Stomach (tissue), 9 donors: Measurements from ENCODE around the gene CRYBA1. TPM values are rescaled to one million over a fixed set of nuclear protein-coding genes. Genes with fewer than 3 reads are reported as not detected.

Experiments
- DNase-seq, 2 donors: peaks; one replicate each; pipeline versions ENCODE4 v3.0.0 to v3.0.0-alpha.2; 2013 to 2019
- H3K27ac ChIP-seq, 5 donors: fragments of 200-600 bp in 4 of 5; sonication (generic) in 4 of 5; one replicate each; pipeline ENCODE4 v1.5.1; 2013 to 2019; ENCODE audit warnings: mild to moderate bottlenecking in 1 of 5, moderate library complexity in 1 of 5
- H3K27me3 ChIP-seq, 3 donors: fragments of 200-600 bp; sonication (generic); one replicate each; pipeline ENCODE4 v1.5.1; 2017 to 2019; ENCODE audit warnings: mixed run types in 1 of 3
- H3K36me3 ChIP-seq, 4 donors: fragments of 200-600 bp; sonication (generic); 1 replicate in 3 of 4; 2 replicates in 1 of 4; pipeline ENCODE4 v1.5.1; 2016 to 2019
- H3K4me1 ChIP-seq, 4 donors: fragments of 200-600 bp; sonication (generic); one replicate each; pipeline ENCODE4 v1.5.1; 2016 to 2019
- H3K4me3 ChIP-seq, 4 donors: fragments of 200-600 bp; sonication (generic) in 3 of 4; one replicate each; pipeline ENCODE4 v1.5.1; 2016 to 2019; ENCODE audit warnings: mild to moderate bottlenecking in 1 of 4
- H3K9me3 ChIP-seq, 4 donors: fragments of 200-600 bp; sonication (generic); one replicate each; pipeline ENCODE4 v1.5.1; 2016 to 2019
- CTCF ChIP-seq, 7 experiments: fragments of 450-650 bp in 4 of 7; fragments of 200-600 bp in 3 of 7; sonication (generic) in 3 of 7; IDR thresholded peaks; one replicate each; pipeline ENCODE4 v1.5.1; 2016 to 2019; ENCODE audit warnings: antibody characterized with exemption in 7 of 7, control low read depth in 2 of 7, mild to moderate bottlenecking in 1 of 7
- EP300 ChIP-seq: sonication (generic); formaldehyde crosslinking; IDR thresholded peaks from one replicate; pipeline ENCODE4 v1.6.1; 2017; ENCODE audit warnings: antibody characterized with exemption
- POLR2A ChIP-seq, 4 donors: fragments of 450-650 bp; IDR thresholded peaks; one replicate each; pipeline ENCODE4 v1.6.1; 2016; ENCODE audit warnings: antibody characterized with exemption in 4 of 4, control low read depth in 2 of 4, mild to moderate bottlenecking in 1 of 4, moderate library complexity in 1 of 4
- POLR2AphosphoS5 ChIP-seq, 3 donors: sonication (generic); formaldehyde crosslinking; IDR thresholded peaks; one replicate each; pipeline ENCODE4 v1.6.1; 2016; ENCODE audit warnings: antibody characterized with exemption in 3 of 3
- WGBS, 5 donors: extraction: QIAGEN DNeasy Blood & Tissue Kit in 3 of 5; methylation state at CpG; one replicate each; pipeline versions ENCODE4 v1.1.5 to v1.1.7; 2013 to 2018; 5-methylcytosine and 5-hydroxymethylcytosine counted together
- intact Hi-C: fragments of 100-400 bp; cut with DNase I; formaldehyde crosslinking; loops from one replicate; pipeline ENCODE4 v1.15.1; 2023; ENCODE audit warnings: low total_unique reads
- polyA plus RNA-seq, 3 donors: library from polyadenylated mRNA; stranded (reverse); fragments of 200-250 nt; gene quantifications; one replicate each; pipeline ENCODE4 v1.2.3, GENCODE V29; 2013
- total RNA-seq, 5 donors: library from RNA; depleted of rRNA; stranded (reverse); fragments of >200 nt; gene quantifications; one replicate each; pipeline versions ENCODE4 v1.1.0 to v1.2.3, GENCODE V29; 2014 to 2016
- donor health status: healthy with polysubstance abuse.
- donor health status: Bipolar disorder and iron deficiency.
- donor health status: healthy.

CRYBA1 gene
- total and polyA plus RNA-seq, 8 donors, result not detected

DNA sequence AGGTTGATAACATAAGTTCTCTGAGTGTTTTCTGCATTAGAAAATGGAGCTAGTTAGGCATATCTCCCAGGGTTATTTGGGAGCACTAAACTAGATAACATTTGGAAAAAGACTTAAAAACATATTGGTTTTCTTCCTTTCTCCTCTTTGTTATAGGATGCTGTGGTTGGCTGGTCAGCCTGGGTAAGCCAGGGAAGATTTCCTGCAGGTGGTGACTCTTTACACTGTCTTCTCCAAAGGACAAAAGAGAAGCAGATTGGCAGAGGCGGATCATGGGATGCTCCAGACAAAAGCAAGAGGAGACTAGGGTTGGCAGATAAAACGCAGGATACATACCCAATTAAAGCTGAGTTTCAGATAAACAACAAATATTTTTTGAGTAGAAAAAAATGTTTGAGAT lies 6.2 kb upstream of the CRYBA1 start:
- TF ChIP-seq EP300, result no peak
- no peak for TF ChIP-seq POLR2AphosphoS5 (IDR thresholded peaks at IDR 0.05)
- no peak for TF ChIP-seq CTCF (IDR thresholded peaks at IDR 0.05)
- TF ChIP-seq POLR2A (IDR thresholded peaks at IDR 0.05), result no peak
- intact Hi-C loops, result no loop called here
- Histone ChIP-seq H3K27me3 (no peaks in the 10 kb centered on the region), H3K4me3 (no peak overlapping the region), H3K27ac (peak overlapping the region in 2 of 5 donors; percentile 35 to 58), H3K9me3 (no peaks in the 10 kb centered on the region), H3K4me1 (peaks cover 0 to 6% (median 6%) of the 10 kb centered on the region in 4 donors), H3K36me3 (no peaks in the 10 kb centered on the region)
- DNase-seq, result no peak
- WGBS, 5 donors, result 50 to 67% (median 62%) methylated on average over 2 of the region's 2 CpGs

- peaks cover 0 to 6% (median 6%) of the 10 kb centered on the region in 4 donors for H3K4me1 ChIP-seq
- TF ChIP-seq EP300 (no peak), POLR2AphosphoS5 (IDR thresholded peaks at IDR 0.05) (peak in 1 of 3 donors; percentile 45), CTCF (IDR thresholded peaks at IDR 0.05) (no peak)
- H3K4me3 ChIP-seq, result no peak overlapping the region
- H3K27me3 ChIP-seq, result no peaks in the 10 kb centered on the region
- H3K27ac ChIP-seq, result peak overlapping the region in 2 of 5 donors; percentile 35 to 58
- H3K36me3 ChIP-seq, result no peaks in the 10 kb centered on the region
- no peaks in the 10 kb centered on the region for H3K9me3 ChIP-seq
- 86 to 90% (median 87%) methylated on average over 8 to 9 of the region's 9 CpGs for WGBS, 5 donors
- DNase-seq, result no peak
- intact Hi-C loops, result no loop called here
Measured at GRCh38 chr17:29240968-29241963, 5.4 kb upstream of the CRYBA1 start.

DNA sequence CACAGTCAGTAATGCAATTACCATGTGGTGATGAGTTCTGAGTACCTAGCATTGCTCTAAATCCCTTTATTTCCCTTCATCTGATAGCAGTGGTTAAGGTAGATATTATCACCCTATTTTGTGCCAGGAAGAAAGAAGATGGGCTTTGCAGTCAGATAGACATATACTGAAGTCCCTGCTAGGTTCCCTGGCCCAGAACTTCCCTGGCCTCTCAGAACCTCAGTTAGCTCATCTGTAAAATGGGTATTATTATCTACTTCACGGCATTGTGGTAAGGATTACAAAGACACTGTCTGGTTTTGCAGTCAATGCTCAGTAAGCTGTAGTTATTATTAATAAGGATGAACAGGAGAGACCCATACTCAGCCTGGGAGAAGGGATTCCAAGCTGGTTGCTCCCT lies 4.6 kb upstream of the CRYBA1 start:
- no peak overlapping the region for H3K4me3 ChIP-seq
- TF ChIP-seq CTCF (IDR thresholded peaks at IDR 0.05) (no peak), POLR2A (IDR thresholded peaks at IDR 0.05) (no peak), EP300 (no peak)
- H3K4me1 ChIP-seq, result peaks cover 0 to 6% (median 6%) of the 10 kb centered on the region in 4 donors
- WGBS, 5 donors, result 86 to 100% (median 96%) methylated on average over 1 of the region's 1 CpG
- no peaks in the 10 kb centered on the region for H3K36me3 ChIP-seq
- no peak for DNase-seq
- intact Hi-C loops, result no loop called here
- no peak overlapping the region for H3K27ac ChIP-seq
- no peaks in the 10 kb centered on the region for H3K27me3 ChIP-seq
- no peaks in the 10 kb centered on the region for H3K9me3 ChIP-seq

- TF ChIP-seq POLR2AphosphoS5 (IDR thresholded peaks at IDR 0.05), result no peak
- TF ChIP-seq CTCF (IDR thresholded peaks at IDR 0.05), result no peak
- no peak for TF ChIP-seq EP300
- no peak for TF ChIP-seq POLR2A (IDR thresholded peaks at IDR 0.05)
- intact Hi-C loops, result no loop called here
- H3K4me1 ChIP-seq, result peaks cover 0 to 6% (median 6%) of the 10 kb centered on the region in 4 donors
- DNase-seq, result no peak
- no peaks in the 10 kb centered on the region for H3K27me3 ChIP-seq
- H3K9me3 ChIP-seq, result no peaks in the 10 kb centered on the region
- no peak overlapping the region for H3K27ac ChIP-seq
- no peaks in the 10 kb centered on the region for H3K36me3 ChIP-seq
- WGBS, 5 donors, result 91 to 95% (median 93%) methylated on average over 6 of the region's 6 CpGs
- no peak overlapping the region for H3K4me3 ChIP-seq
Measured at GRCh38 chr17:29242790-29243189, 3.9 kb upstream of the CRYBA1 start.
